Measurements from ENCODE around the gene RMND5B. TPM values are rescaled to one million over a fixed set of nuclear protein-coding genes. Genes with fewer than 3 reads are reported as not detected.

Gene RMND5B
- total RNA-seq, 1 experiment from 2014 or later, result 42.9 TPM

- Histone ChIP-seq H3K4me1 (ENCODE audit: low read length) (peaks cover 64% of the 10 kb centered on the region), H2AFZ (ENCODE audit: low read length) (peak overlapping the region; percentile 65; the same call in 1 of the 2 replicates), H3K36me3 (ENCODE audit: insufficient read depth, low read length) (no peaks in the 10 kb centered on the region), H3K79me2 (ENCODE audit: low read length) (no peaks in the 10 kb centered on the region), H3K9me2 (replicated peaks; ENCODE audit: insufficient read depth, low read length) (no peaks in the 10 kb centered on the region), H3K27me3 (ENCODE audit: low read length) (no peaks in the 10 kb centered on the region), H3K9me3 (ENCODE audit: low read length) (no peaks in the 10 kb centered on the region), H3K4me3 (ENCODE audit: low read length) (peak overlapping the region; percentile 66), H3K9ac (ENCODE audit: low read length) (peak overlapping the region; percentile 75), H3K27ac (ENCODE audit: low read length) (peak overlapping the region; percentile 90), H4K20me1 (ENCODE audit: insufficient read depth, low read depth, low read length) (peaks cover 4% of the 10 kb centered on the region; the same call in 1 of the 2 replicates), H3K4me2 (ENCODE audit: low read depth, low read length, poor library complexity, severe bottlenecking) (peak overlapping the region; percentile 75)
- DNase-seq, result peak; percentile 87
Measured at GRCh38 chr5:178121391-178122276, 9.2 kb upstream of the RMND5B start.

- peak overlapping the region; percentile 75 for H3K4me2 ChIP-seq (ENCODE audit: low read depth, low read length, poor library complexity, severe bottlenecking)
- no peaks in the 10 kb centered on the region for H3K9me3 ChIP-seq (ENCODE audit: low read length)
- H3K4me1 ChIP-seq (ENCODE audit: low read length), result peaks cover 57% of the 10 kb centered on the region
- no peaks in the 10 kb centered on the region for H3K27me3 ChIP-seq (ENCODE audit: low read length)
- no peaks in the 10 kb centered on the region for H3K9me2 ChIP-seq (replicated peaks; ENCODE audit: insufficient read depth, low read length)
- no peaks in the 10 kb centered on the region for H3K36me3 ChIP-seq (ENCODE audit: insufficient read depth, low read length)
- H3K79me2 ChIP-seq (ENCODE audit: low read length), result no peaks in the 10 kb centered on the region
- no peak for DNase-seq
- H2AFZ ChIP-seq (ENCODE audit: low read length), result no peak overlapping the region
- peak overlapping the region; percentile 75 for H3K9ac ChIP-seq (ENCODE audit: low read length)
- peak overlapping the region; percentile 90; the same call in 1 of the 2 replicates for H3K27ac ChIP-seq (ENCODE audit: low read length)
- H4K20me1 ChIP-seq (ENCODE audit: insufficient read depth, low read depth, low read length), result peaks cover 4% of the 10 kb centered on the region; the same call in 1 of the 2 replicates
- peak overlapping the region; percentile 66; the same call in 1 of the 2 replicates for H3K4me3 ChIP-seq (ENCODE audit: low read length)
Measured at GRCh38 chr5:178122346-178122745, 8.5 kb upstream of the RMND5B start.

GRCh38 chr5:178123094-178123965, 7.5 kb upstream of the RMND5B start:
- Histone ChIP-seq H3K9ac (ENCODE audit: low read length) (peak overlapping the region; percentile 75; the same call in 1 of the 2 replicates), H2AFZ (ENCODE audit: low read length) (no peak overlapping the region)

GRCh38 chr5:178123966-178124925, 6.6 kb upstream of the RMND5B start:
- peaks cover 4% of the 10 kb centered on the region; the same call in 1 of the 2 replicates for H4K20me1 ChIP-seq (ENCODE audit: insufficient read depth, low read depth, low read length)
- peaks cover 39% of the 10 kb centered on the region for H3K4me1 ChIP-seq (ENCODE audit: low read length)
- H3K9me2 ChIP-seq (replicated peaks; ENCODE audit: insufficient read depth, low read length), result no peaks in the 10 kb centered on the region
- no peak overlapping the region for H3K4me2 ChIP-seq (ENCODE audit: low read depth, low read length, poor library complexity, severe bottlenecking)
- no peak for DNase-seq
- H3K27ac ChIP-seq (ENCODE audit: low read length), result no peak overlapping the region
- H3K79me2 ChIP-seq (ENCODE audit: low read length), result no peaks in the 10 kb centered on the region
- H3K36me3 ChIP-seq (ENCODE audit: insufficient read depth, low read length), result no peaks in the 10 kb centered on the region
- no peaks in the 10 kb centered on the region for H3K9me3 ChIP-seq (ENCODE audit: low read length)
- no peak overlapping the region for H2AFZ ChIP-seq (ENCODE audit: low read length)
- H3K9ac ChIP-seq (ENCODE audit: low read length), result no peak overlapping the region
- H3K4me3 ChIP-seq (ENCODE audit: low read length), result no peak overlapping the region
- no peaks in the 10 kb centered on the region for H3K27me3 ChIP-seq (ENCODE audit: low read length)

More at GRCh38 chr5:178123094-178123965, 7.5 kb upstream of the RMND5B start:
- H3K4me1 ChIP-seq (ENCODE audit: low read length), result peaks cover 47% of the 10 kb centered on the region
- H3K4me3 ChIP-seq (ENCODE audit: low read length), result no peak overlapping the region
- H3K9me3 ChIP-seq (ENCODE audit: low read length), result no peaks in the 10 kb centered on the region
- H3K27me3 ChIP-seq (ENCODE audit: low read length), result no peaks in the 10 kb centered on the region
- H3K27ac ChIP-seq (ENCODE audit: low read length), result no peak overlapping the region
- H3K4me2 ChIP-seq (ENCODE audit: low read depth, low read length, poor library complexity, severe bottlenecking), result peak overlapping the region; percentile 75
- no peaks in the 10 kb centered on the region for H3K79me2 ChIP-seq (ENCODE audit: low read length)
- no peaks in the 10 kb centered on the region for H3K36me3 ChIP-seq (ENCODE audit: insufficient read depth, low read length)
- H4K20me1 ChIP-seq (ENCODE audit: insufficient read depth, low read depth, low read length), result peaks cover 4% of the 10 kb centered on the region; the same call in 1 of the 2 replicates
- no peak for DNase-seq
- no peaks in the 10 kb centered on the region for H3K9me2 ChIP-seq (replicated peaks; ENCODE audit: insufficient read depth, low read length)

- Histone ChIP-seq H3K9ac (ENCODE audit: low read length) (no peak overlapping the region), H2AFZ (ENCODE audit: low read length) (no peak overlapping the region)
Measured at GRCh38 chr5:178125253-178125906, 5.4 kb upstream of the RMND5B start.

GRCh38 chr5:178126556-178126955, 4.3 kb upstream of the RMND5B start:
- H2AFZ ChIP-seq (ENCODE audit: low read length), result no peak overlapping the region
- H3K4me1 ChIP-seq (ENCODE audit: low read length), result peaks cover 29% of the 10 kb centered on the region
- no peaks in the 10 kb centered on the region for H3K36me3 ChIP-seq (ENCODE audit: insufficient read depth, low read length)
- H3K9me3 ChIP-seq (ENCODE audit: low read length), result no peaks in the 10 kb centered on the region
- H4K20me1 ChIP-seq (ENCODE audit: insufficient read depth, low read depth, low read length), result peaks cover 4% of the 10 kb centered on the region; the same call in 1 of the 2 replicates
- no peaks in the 10 kb centered on the region for H3K9me2 ChIP-seq (replicated peaks; ENCODE audit: insufficient read depth, low read length)
- no peaks in the 10 kb centered on the region for H3K27me3 ChIP-seq (ENCODE audit: low read length)
- H3K79me2 ChIP-seq (ENCODE audit: low read length), result peaks cover 6% of the 10 kb centered on the region
- no peak overlapping the region for H3K9ac ChIP-seq (ENCODE audit: low read length)
- no peak overlapping the region for H3K27ac ChIP-seq (ENCODE audit: low read length)
- DNase-seq, result no peak
- H3K4me2 ChIP-seq (ENCODE audit: low read depth, low read length, poor library complexity, severe bottlenecking), result no peak overlapping the region
- no peak overlapping the region for H3K4me3 ChIP-seq (ENCODE audit: low read length)

More at GRCh38 chr5:178125253-178125906, 5.4 kb upstream of the RMND5B start:
- H3K9me3 ChIP-seq (ENCODE audit: low read length), result no peaks in the 10 kb centered on the region
- no peaks in the 10 kb centered on the region for H3K27me3 ChIP-seq (ENCODE audit: low read length)
- no peaks in the 10 kb centered on the region for H3K79me2 ChIP-seq (ENCODE audit: low read length)
- no peak overlapping the region for H3K4me2 ChIP-seq (ENCODE audit: low read depth, low read length, poor library complexity, severe bottlenecking)
- H4K20me1 ChIP-seq (ENCODE audit: insufficient read depth, low read depth, low read length), result peaks cover 4% of the 10 kb centered on the region; the same call in 1 of the 2 replicates
- no peak for DNase-seq
- no peak overlapping the region for H3K27ac ChIP-seq (ENCODE audit: low read length)
- H3K9me2 ChIP-seq (replicated peaks; ENCODE audit: insufficient read depth, low read length), result no peaks in the 10 kb centered on the region
- no peaks in the 10 kb centered on the region for H3K36me3 ChIP-seq (ENCODE audit: insufficient read depth, low read length)
- no peak overlapping the region for H3K4me3 ChIP-seq (ENCODE audit: low read length)
- H3K4me1 ChIP-seq (ENCODE audit: low read length), result peaks cover 37% of the 10 kb centered on the region
